A204.1 (cell line): ENCODE data around the gene GPR18.

Source experiments
- FAIRE-seq: peaks from 2 replicates; lab custom pipeline; 2012; peaks lifted over from hg19 to GRCh38; lab: Jason Lieb, UNC

GPR18 gene, protein sequence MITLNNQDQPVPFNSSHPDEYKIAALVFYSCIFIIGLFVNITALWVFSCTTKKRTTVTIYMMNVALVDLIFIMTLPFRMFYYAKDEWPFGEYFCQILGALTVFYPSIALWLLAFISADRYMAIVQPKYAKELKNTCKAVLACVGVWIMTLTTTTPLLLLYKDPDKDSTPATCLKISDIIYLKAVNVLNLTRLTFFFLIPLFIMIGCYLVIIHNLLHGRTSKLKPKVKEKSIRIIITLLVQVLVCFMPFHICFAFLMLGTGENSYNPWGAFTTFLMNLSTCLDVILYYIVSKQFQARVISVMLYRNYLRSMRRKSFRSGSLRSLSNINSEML

GRCh38 chr13:99258210-99258860 lies at the start of gene GPR18:
GPR18 (minus strand) TSS chr13:99258379; CDS start chr13:99255872, 2,507 bp downstream.
- FAIRE-seq = no peak

DNA sequence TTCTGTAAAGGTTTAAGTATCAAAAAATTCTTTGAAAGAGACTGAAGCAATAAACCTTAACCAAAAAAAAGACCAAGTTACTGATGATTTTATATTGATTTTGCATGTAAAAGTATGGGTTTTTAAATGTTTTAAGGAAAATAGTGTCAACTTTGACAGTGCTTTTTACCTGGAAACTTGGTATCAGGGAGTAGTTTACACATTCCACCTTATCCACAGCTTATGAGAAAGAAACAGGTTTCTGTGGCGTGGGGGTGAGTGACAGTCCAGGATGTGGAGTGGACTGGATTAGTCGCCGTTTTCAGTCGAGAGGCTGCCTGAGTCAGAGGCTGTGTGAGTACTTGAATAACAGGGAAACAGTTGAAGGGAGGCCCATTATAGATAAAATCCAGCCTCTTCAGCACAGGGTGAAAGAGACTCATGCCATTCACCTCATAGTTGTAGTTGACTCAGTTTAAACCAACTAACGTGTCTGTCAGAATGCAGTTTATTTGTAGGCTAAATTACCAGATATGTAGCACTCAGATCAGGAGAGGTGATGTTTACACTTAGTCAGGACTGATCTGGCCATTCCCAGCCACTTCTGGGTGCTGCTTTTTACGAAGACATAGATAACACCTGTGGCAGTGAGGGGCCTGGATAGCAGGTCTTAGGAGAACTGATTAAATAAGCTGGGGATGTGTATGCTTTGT lies 49.6 kb upstream of the GPR18 start:
- peak; percentile 27 for FAIRE-seq

DNA sequence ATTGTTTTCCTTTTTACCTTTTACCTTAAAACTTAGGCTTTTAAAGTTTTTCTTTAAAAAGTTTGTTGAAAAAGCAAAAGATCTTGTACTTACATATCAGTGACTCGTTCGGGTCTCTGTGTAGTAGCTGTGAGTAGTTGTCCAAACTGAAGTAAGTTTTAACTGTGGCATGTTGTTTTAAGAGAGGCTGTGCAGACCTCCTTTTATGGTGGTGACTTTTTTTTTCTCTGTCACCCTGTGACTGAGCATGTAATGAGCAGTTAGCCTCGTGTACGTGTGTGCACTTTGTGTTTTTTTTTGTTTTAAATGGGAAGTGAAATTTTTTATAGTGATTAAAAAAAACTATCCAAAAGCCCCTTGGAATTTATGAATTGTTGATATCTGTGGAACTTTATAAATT lies 49.1 kb upstream of the GPR18 start, which contains the start of gene GPR183:
Gene GPR183, minus strand, starts transcription at position 153 of the 400 bp plus-strand sequence. CDS start 11,254 bp downstream, outside the sequence.
- FAIRE-seq = no peak

DNA sequence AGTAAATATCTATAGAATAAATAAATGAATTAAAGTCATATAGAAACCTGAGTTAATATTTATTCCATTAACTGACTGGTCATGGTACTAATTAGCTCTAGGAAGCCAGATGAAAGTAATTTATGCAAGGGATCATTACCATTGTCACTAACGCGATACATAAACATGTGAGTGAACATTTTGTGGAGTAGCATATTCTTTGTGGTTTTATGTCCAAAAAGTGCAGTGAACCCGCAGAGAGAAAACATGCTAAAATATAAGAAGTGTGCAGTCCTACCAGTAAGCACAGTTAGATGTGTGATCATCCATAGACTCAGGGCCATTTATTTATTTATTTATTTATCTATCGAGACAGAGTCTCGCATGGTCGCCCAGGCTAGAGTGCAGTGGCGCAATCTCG lies 47.4 kb upstream of the GPR18 start:
- FAIRE-seq = no peak

GRCh38 chr13:99305158-99305557 lies 47.0 kb upstream of the GPR18 start:
- no peak for FAIRE-seq

DNA sequence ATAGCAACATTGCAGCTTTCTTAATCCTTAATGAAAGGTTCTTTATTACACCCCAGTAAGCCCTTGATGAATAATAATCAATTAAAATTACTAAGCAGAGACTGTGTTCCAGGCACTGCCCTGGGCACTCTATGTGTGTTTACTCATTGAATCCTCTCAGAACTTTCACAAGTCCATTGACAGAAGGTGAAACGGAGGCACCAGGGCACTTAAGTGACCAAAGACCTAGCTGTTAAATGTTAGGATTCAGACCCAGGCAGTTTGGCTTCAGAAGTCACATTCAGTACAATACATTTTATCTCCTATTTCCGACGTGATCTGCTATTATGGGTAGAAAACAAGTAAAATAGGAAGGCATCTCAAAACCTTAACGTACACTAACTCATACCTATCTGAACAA lies 46.4 kb upstream of the GPR18 start:
- FAIRE-seq = no peak

- FAIRE-seq = no peak
Measured at GRCh38 chr13:99303863-99304521, 45.8 kb upstream of the GPR18 start.

DNA sequence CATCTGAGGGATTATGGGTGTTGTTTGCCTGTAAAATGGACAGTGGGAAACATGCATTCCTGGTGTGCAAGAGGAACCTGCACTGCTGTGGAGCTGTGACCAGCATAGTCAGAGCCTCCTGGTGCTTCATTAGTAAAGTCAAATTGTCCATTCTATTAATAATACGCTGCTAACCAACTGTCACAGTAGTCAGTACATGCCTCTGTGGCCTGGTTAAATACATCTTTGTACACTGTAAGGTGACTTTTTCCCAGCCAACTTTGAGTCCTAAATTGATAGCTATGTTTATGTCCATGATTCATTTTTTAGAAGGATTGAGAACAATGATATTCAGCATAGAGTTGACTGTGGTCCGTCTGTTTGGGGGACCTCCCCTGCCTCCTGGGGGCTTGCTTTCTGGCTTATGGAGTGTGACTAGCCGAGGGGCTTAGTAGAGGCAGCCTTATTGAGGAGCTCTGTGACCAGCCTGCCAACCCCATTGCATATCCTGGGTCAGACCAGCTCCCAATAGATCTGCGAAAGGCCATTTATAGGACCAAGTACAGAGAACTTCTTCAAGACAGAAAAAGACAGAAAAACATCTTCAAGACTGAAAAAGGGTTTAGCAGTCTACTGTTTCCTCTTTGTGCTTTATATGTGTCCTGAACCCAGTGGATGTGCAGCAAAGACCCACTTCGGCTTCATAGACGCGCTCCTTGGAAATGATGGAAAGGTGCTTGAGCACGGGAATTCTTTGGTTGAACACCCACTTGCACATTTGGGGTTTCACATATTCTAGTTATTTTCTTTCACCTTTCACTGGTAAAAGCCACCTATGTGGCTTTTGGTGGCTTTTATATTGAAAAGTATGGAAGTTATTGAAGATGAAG lies 44.7 kb upstream of the GPR18 start:
- FAIRE-seq = no peak

GRCh38 chr13:99301913-99302636 lies 43.9 kb upstream of the GPR18 start:
- FAIRE-seq = no peak

GRCh38 chr13:99301056-99301838 lies 43.1 kb upstream of the GPR18 start:
- no peak for FAIRE-seq

- no peak for FAIRE-seq
Measured at GRCh38 chr13:99299920-99300341, 41.8 kb upstream of the GPR18 start.

DNA sequence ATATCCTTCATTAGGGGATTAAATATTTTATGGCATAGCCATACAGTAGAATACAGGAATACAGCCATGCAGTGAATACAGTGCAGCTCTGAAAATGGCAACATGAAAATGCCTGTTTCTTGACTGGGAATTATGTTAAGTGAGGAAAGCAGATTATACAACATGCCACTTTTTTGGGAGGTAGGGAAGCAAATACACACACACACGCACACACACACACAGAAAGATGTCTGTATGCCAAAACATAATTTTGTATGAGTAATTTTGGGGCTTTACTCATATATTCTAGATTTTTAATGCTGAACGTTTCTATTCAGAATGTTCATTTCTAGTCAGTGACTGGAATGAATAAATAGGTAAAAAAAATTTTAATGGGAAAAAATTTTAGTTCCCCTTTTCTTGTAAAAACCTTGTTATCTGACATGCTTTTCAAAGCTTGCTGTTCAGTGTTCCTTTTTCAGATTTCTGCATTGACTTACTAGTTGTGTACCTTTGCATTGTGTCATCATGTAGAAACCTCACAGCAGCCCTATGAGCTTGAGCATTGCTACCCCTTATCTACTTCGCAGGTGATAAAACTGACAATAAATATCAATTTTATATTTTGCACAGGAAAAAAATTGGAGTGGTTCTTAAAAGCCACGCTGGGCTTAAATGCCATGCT lies 41.2 kb upstream of the GPR18 start:
- FAIRE-seq = no peak

- no peak for FAIRE-seq
Measured at GRCh38 chr13:99298056-99298455, 39.9 kb upstream of the GPR18 start.

GRCh38 chr13:99297331-99297730 lies 39.2 kb upstream of the GPR18 start:
- no peak for FAIRE-seq

- no peak for FAIRE-seq
Measured at GRCh38 chr13:99296398-99296797, 38.2 kb upstream of the GPR18 start.

GRCh38 chr13:99295488-99296252 lies 37.5 kb upstream of the GPR18 start:
- FAIRE-seq = no peak

GRCh38 chr13:99294958-99295357 lies 36.8 kb upstream of the GPR18 start:
- FAIRE-seq = no peak

GRCh38 chr13:99294198-99294597 lies 36.0 kb upstream of the GPR18 start:
- no peak for FAIRE-seq

GRCh38 chr13:99293178-99293577 lies 35.0 kb upstream of the GPR18 start:
- no peak for FAIRE-seq
